OCI-LY3 (cell line): Measurements from ENCODE around the gene BCL2L12.

Source experiments
- EZH2phosphoT487 ChIP-seq: fragments of 200-600 bp; shearing (Covaris generic); IDR thresholded peaks from 2 replicates; pipeline ENCODE4 v1.6.1; 2018; ENCODE audit warnings: antibody characterized with exemption, mixed run types, low read depth
- TF ChIP-seq, protein P1 (sequence below): fragments of 200-600, 300-600 bp; sonication (generic); IDR thresholded peaks from 2 replicates; pipeline ENCODE4 v1.5.1; 2014; ENCODE audit warnings: antibody characterized with exemption, low read length, low read depth

DNA sequence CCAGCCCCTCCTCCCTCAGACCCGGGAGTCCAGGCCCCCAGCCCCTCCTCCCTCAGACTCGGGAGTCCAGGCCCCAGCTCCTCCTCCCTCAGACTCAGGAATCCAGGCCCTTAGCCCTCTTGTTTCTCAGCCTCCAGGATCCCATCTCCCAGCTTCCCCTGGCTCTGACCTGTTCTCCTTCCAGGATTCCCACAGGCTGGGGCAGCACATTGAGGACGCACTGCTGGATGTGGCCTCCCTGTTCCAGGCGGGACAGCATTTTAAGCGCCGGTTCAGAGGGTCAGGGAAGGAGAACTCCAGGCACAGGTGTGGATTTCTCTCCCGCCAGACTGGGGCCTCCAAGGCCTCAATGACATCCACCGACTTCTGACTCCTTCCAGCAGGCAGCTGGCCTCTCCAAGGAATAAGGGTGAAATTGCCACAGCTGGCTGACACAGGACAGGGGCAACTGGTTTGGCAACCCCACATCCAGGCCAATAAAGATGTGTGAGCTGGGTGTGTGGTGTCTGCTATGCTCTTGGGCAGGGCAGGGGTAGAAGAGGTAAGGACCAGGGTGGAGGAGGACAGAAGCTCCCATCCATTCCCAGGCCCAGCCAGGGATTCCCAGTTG is 47.6 kb downstream of the BCL2L12 start:
- TF ChIP-seq, protein P1, sequence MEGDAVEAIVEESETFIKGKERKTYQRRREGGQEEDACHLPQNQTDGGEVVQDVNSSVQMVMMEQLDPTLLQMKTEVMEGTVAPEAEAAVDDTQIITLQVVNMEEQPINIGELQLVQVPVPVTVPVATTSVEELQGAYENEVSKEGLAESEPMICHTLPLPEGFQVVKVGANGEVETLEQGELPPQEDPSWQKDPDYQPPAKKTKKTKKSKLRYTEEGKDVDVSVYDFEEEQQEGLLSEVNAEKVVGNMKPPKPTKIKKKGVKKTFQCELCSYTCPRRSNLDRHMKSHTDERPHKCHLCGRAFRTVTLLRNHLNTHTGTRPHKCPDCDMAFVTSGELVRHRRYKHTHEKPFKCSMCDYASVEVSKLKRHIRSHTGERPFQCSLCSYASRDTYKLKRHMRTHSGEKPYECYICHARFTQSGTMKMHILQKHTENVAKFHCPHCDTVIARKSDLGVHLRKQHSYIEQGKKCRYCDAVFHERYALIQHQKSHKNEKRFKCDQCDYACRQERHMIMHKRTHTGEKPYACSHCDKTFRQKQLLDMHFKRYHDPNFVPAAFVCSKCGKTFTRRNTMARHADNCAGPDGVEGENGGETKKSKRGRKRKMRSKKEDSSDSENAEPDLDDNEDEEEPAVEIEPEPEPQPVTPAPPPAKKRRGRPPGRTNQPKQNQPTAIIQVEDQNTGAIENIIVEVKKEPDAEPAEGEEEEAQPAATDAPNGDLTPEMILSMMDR, result no peak
- TF ChIP-seq EZH2phosphoT487, result no peak
